GM18951 (cell line): ENCODE results near the gene ADAMTSL2.

Source experiments
- POLR2A ChIP-seq: IDR thresholded peaks from 4 replicates; pipeline ENCODE4 v1.6.1; 2011; ENCODE audit warnings: mild to moderate bottlenecking; ENCODE audit not compliant: insufficient read length, insufficient read depth; ENCODE audit errors: extremely low read depth
- in situ Hi-C: fragments of 300-500 bp; cut with MboI; formaldehyde crosslinking; loops from one replicate; pipeline ENCODE4 v1.12.0; 2022; ENCODE audit warnings: low sequenced_read_pairs, mixed read lengths, inconsistent platforms; ENCODE audit not compliant: unreplicated experiment

The ADAMTSL2 gene

GRCh38 chr9:133509179-133510083, 25.1 kb upstream of the ADAMTSL2 start:
- in situ Hi-C loops = no loop called here
- TF ChIP-seq POLR2A = no peak

- TF ChIP-seq POLR2A = no peak
Measured at GRCh38 chr9:133510926-133511505, 23.5 kb upstream of the ADAMTSL2 start.

GRCh38 chr9:133511607-133512006, 22.9 kb upstream of the ADAMTSL2 start:
- no peak for TF ChIP-seq POLR2A
- in situ Hi-C loops = no loop called here

More at GRCh38 chr9:133510926-133511505, 23.5 kb upstream of the ADAMTSL2 start:
- in situ Hi-C loops = no loop called here

- TF ChIP-seq POLR2A = no peak
- in situ Hi-C loops = no loop called here
Measured at GRCh38 chr9:133512253-133513213, 22.0 kb upstream of the ADAMTSL2 start.

GRCh38 chr9:133513214-133514100, 21.0 kb upstream of the ADAMTSL2 start:
- in situ Hi-C loops = no loop called here
- TF ChIP-seq POLR2A = no peak

GRCh38 chr9:133514460-133515239, 19.9 kb upstream of the ADAMTSL2 start:
- in situ Hi-C loops = no loop called here
- TF ChIP-seq POLR2A = no peak

GRCh38 chr9:133515240-133515610, 19.3 kb upstream of the ADAMTSL2 start:
- in situ Hi-C loops = no loop called here

GRCh38 chr9:133515615-133516255, 18.8 kb upstream of the ADAMTSL2 start:
- in situ Hi-C loops = no loop called here
- TF ChIP-seq POLR2A = no peak

More at GRCh38 chr9:133515240-133515610, 19.3 kb upstream of the ADAMTSL2 start:
- TF ChIP-seq POLR2A = no peak

GRCh38 chr9:133516256-133516960, 18.1 kb upstream of the ADAMTSL2 start:
- no peak for TF ChIP-seq POLR2A
- in situ Hi-C loops = no loop called here

GRCh38 chr9:133516961-133517350, 17.5 kb upstream of the ADAMTSL2 start:
- in situ Hi-C loops = no loop called here
- TF ChIP-seq POLR2A = no peak
